ENCODE results near the gene ACSS1. TPM values are rescaled to one million over a fixed set of nuclear protein-coding genes. Genes with fewer than 3 reads are reported as not detected.

ACSS1 gene
- total RNA-seq, 2 experiments from 2014 or later: 15.2 to 16.2 TPM

DNA sequence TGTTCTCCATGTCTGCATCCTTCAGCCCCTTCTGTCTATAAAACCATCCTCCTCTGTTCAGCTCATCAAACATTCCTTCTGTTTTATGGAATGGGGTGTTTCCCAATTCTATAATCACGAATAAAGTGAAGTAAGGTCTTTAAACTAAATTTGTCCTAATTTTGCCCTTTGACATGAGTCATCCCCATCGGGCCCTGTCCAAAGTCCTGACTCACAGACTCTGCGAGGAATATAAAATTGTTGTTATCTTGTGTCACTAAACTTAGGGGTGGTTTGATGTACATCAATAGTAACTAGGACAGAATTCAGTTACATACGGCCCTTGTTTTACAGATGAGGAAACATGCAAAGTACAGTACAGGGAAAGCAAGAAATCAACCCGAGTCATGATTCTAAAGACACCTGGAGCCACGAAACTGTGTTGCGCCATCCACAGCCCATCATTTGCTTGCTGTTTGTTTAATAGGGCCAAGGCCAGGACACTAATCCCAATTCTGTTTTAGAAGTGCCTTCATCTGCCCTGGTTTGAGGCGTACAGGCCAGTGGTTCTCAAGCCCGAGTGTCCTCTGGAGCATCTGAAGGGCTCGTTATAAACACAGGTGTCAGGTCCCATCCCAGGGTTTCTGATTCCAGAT lies 2.8 kb downstream of the ACSS1 start:
- H3K9me3 Mint-ChIP-seq: no peaks in the 10 kb centered on the region
- peaks cover 62% of the 10 kb centered on the region for H3K4me1 Mint-ChIP-seq (ENCODE audit: low read depth)
- CTCF ChIA-PET: no interaction called here
- POLR2A ChIA-PET: no interaction called here
- H3K4me3 Mint-ChIP-seq: no peak overlapping the region
- H3K27me3 Mint-ChIP-seq: no peaks in the 10 kb centered on the region
- H3K36me3 Mint-ChIP-seq: peaks cover 8% of the 10 kb centered on the region
- intact Hi-C loops (cut with micrococcal nuclease): loop anchor here (5.0 kb wide), 3 partner anchors 182 to 1698 kb away; partner anchors contain the start of gene NANP
- no peak overlapping the region for H3K27ac Mint-ChIP-seq
- no peak for DNase-seq

DNA sequence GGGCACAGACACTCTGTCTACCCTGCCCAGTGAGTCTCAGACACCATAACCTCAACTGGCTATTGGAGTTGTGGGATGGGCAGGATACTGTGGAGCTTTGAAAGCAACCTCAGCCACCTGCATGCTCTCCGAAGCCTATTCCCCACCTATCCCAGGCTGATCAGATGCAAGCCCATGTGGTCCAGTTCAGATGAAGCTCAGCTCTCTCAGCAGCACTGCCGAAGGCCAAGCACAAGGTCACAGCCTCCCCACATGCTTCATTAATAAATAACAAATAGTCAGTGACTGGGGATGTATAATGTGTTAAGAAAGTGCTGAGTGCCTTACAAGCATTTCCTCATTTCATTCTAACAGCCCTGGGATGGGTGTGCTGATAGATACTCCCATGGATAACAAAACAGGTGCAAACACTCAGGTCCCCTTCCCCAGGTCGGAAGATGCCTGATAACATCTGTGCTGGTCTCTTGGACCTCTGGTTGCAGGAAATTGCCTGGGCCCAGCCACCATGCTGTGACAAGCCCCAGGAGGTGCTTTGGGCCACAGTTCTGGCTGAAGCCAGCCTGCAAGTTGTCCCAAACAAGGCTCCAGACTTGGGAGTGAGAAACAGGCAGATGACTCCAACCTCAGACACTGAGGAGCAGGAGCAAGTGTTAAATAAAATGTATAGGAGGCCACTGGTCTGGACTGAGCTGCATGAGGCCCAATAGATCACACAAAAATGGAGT lies 3.7 kb downstream of the ACSS1 start:
- H3K4me3 Mint-ChIP-seq: no peak overlapping the region
- H3K36me3 Mint-ChIP-seq: peaks cover 8% of the 10 kb centered on the region
- DNase-seq: no peak
- no peaks in the 10 kb centered on the region for H3K9me3 Mint-ChIP-seq
- peaks cover 63% of the 10 kb centered on the region for H3K4me1 Mint-ChIP-seq (ENCODE audit: low read depth)
- intact Hi-C loops (cut with micrococcal nuclease): no loop called here
- ChIA-PET POLR2A (no interaction called here), CTCF (interaction anchor here (0.7 kb wide), 1 partner anchor 10 kb away, joined by 3 read pairs; no protein-coding TSS in a partner anchor)
- H3K27me3 Mint-ChIP-seq: no peaks in the 10 kb centered on the region
- no peak overlapping the region for H3K27ac Mint-ChIP-seq

DNA sequence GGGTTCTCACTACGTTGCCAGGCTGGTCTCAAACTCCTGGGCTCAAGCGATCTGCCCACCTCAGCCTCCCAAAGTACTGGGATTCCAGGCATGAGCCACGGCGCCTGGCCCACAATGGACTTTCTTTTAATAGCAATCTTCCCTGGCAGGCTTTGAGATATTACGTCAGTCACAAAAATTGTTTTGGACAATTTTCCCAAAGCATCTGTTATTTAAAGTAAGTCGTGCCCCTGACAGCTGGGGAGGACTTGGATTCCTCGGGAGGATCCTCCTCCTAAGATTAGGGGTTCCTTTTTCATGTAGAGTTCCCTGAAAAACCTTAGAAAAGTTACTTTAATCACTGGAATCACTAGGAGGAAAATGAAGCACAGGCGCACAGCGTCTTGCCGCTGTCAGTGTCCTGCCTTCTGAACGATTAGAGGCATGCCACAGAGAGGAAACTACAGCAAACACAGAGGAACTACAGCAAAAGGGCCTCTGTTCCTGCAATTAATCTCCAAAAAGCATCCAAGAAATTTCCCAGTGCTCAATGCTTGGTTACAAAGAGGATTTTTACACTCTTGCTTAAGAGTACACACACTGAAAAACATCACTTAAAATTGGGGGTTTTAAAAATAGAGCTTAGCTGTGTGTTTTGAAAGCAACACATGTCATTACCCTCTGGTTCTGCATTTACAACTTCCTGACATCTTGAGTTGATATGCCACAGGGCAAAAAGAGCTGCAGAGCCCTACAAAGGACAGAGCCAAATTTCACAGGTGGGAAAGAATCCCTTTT lies 4.5 kb downstream of the ACSS1 start:
- H3K27me3 Mint-ChIP-seq: no peaks in the 10 kb centered on the region
- H3K4me3 Mint-ChIP-seq: no peak overlapping the region
- H3K4me1 Mint-ChIP-seq (ENCODE audit: low read depth): peaks cover 61% of the 10 kb centered on the region
- no peak overlapping the region for H3K27ac Mint-ChIP-seq
- H3K9me3 Mint-ChIP-seq: no peaks in the 10 kb centered on the region
- H3K36me3 Mint-ChIP-seq: peaks cover 8% of the 10 kb centered on the region
- no peak for DNase-seq
- ChIA-PET CTCF (interaction anchor here (0.7 kb wide), 1 partner anchor 11 kb away, joined by 3 read pairs; no protein-coding TSS in a partner anchor), POLR2A (no interaction called here)
- intact Hi-C loops (cut with micrococcal nuclease): no loop called here

DNA sequence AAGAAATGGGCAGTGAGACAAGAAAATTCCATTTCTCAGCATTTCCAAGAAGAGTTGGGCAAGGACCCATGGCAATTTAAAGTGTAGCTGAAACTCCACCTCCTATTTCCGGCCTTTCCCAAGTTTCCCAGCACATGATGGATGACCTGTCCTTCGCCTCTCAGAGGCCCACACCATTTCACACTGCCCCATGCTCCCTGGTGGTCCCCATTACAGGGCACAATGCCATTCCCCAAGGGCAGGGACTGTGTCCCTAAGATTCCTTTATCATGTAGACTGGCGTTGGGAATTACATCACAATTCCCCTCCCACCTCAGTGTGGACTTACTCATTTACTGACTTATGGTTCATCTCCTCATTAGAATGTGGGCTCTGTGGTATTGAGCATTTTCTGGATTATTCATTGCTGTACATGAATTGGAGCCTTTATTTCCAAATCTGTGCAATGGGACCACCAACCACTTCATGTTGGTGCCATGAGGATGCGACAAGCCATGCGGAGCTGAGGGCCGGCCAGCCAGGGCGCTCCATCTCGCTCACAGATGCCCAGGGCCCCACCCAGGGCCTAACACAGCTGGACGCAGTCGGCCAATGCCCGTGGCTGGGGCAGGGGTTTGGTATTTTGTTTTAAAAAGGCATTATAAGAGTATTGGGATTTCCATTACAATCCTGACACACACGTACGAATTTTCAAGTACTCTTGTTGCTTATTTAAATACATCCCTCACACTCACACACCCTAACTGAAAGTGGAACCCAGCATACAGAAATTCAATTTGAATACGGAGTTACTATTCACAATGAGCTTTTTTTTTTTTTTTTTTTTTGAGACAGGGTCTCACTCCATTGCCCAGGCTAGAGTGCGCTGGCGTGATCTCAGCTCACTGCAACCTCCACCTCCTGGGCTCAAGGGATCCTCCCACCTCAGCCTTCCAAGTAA lies 5.4 kb downstream of the ACSS1 start:
- intact Hi-C loops (cut with micrococcal nuclease): no loop called here
- peaks cover 65% of the 10 kb centered on the region for H3K4me1 Mint-ChIP-seq (ENCODE audit: low read depth)
- peak; percentile 1 for DNase-seq
- H3K4me3 Mint-ChIP-seq: no peak overlapping the region
- CTCF ChIA-PET: no interaction called here
- H3K9me3 Mint-ChIP-seq: no peaks in the 10 kb centered on the region
- H3K27me3 Mint-ChIP-seq: no peaks in the 10 kb centered on the region
- H3K36me3 Mint-ChIP-seq: peaks cover 8% of the 10 kb centered on the region
- POLR2A ChIA-PET: no interaction called here
- H3K27ac Mint-ChIP-seq: no peak overlapping the region

DNA sequence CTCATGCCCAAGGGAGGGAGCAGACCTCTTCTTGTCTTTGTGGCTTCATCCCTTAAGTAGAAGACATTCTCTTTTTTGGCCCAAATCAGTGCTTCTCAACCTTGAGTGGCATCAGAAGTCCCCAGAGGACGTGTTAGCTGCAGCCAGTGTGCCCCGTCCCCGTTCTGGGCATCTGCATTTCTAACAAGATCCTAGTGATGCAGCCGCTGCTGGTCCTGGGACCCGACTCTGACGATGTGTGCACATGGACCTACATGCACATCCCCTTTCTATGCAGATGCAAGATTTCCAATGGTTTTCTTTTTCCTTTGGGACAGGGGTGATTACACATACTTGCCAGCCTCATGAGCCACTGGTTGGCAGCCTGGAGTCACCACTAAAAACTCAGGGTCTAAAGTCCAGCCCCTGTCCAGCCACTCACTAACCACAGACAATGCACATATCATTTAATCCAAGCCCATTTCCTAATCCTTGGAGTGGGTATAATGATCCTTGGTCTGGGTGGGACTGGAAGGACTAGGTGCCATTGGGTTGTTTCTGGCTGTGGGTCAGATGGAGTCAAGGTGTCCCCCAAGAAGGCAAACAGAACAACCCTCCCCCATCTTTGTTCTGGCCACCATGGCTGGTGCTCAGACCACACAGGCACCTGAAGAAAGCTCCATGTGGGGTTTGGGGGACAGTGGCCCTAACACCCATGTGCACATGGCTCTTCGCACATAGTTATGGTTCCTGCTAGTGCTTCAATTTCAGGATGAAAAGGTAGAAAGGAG lies 6.4 kb downstream of the ACSS1 start:
- Mint-ChIP-seq H3K4me1 (ENCODE audit: low read depth) (peaks cover 62% of the 10 kb centered on the region), H3K36me3 (peaks cover 8% of the 10 kb centered on the region)

DNA sequence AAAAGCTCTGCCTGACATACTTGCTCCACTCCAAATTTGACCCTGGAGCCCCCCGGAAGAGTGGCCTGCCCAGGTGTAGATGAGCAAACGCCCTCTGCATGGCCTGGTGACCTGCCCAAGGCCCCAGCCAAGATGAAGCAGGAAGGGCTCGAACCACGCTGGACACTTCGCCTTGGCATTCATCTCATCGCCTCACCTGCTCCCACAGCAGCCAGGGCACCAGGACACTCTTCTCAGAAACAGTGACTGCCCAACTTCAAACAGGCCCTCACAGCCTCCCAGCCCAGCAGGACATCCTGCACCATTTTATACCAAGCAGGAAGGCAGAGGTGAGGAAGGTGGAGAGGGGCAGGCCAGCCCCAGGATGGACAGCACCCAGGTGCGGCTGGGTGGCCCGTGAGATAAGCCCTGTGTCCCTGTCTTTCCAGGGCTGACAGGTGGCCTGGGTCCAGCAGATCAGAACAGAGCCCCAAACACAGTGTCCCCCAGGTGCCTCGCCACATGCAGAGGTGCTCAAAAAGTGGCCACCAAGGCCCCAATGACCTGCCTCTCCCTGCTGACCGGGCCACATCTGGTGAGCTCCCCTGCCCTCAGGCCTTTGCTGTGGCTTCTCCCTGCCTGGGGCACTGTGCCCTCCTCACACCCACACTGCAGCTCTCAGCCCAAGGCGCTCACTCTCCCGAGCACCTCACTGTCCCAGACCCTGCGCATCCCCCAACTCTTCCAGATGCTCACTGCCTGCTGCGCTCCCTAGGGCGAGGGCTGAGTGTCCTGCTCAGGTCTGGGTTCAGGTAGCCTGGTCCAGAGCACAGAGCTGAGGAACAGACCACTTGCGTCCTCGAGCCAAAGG lies 7.2 kb downstream of the ACSS1 start:
- no peaks in the 10 kb centered on the region for H3K27me3 Mint-ChIP-seq
- H3K4me3 Mint-ChIP-seq: no peak overlapping the region
- ChIA-PET CTCF (no interaction called here), POLR2A (no interaction called here)
- no peaks in the 10 kb centered on the region for H3K9me3 Mint-ChIP-seq
- no peak overlapping the region for H3K27ac Mint-ChIP-seq
- H3K36me3 Mint-ChIP-seq: peaks cover 10% of the 10 kb centered on the region
- DNase-seq: no peak
- peaks cover 54% of the 10 kb centered on the region for H3K4me1 Mint-ChIP-seq (ENCODE audit: low read depth)
- intact Hi-C loops (cut with micrococcal nuclease): no loop called here

More for the DNA sequence above, 6.4 kb downstream of the ACSS1 start:
- Mint-ChIP-seq H3K4me3 (no peak overlapping the region), H3K27me3 (no peaks in the 10 kb centered on the region), H3K9me3 (no peaks in the 10 kb centered on the region), H3K27ac (no peak overlapping the region)
- intact Hi-C loops (cut with micrococcal nuclease): no loop called here
- DNase-seq: peak; percentile 3
- POLR2A ChIA-PET: no interaction called here
- CTCF ChIA-PET: no interaction called here

DNA sequence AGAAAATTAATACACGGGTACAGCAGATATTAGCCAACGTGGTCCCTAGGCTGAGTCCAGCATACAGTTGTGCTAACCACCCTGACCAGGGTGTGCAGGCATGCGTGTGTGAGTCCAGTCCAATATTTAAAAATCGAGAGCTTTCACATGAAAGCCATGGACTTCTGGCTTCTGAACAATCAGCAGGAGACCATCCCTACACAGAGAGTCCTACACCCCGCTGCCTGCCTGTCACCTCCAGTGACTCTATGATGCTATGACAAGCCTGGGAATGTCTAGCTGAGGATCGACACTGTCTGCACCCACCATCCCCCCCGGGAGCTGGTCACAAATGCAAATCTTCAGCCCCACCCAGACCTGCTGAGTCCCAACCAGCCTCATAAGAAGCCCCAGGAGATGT lies 7.9 kb downstream of the ACSS1 start:
- Mint-ChIP-seq H3K27ac (no peak overlapping the region), H3K36me3 (peaks cover 9% of the 10 kb centered on the region), H3K9me3 (no peaks in the 10 kb centered on the region), H3K27me3 (no peaks in the 10 kb centered on the region), H3K4me1 (ENCODE audit: low read depth) (peaks cover 47% of the 10 kb centered on the region), H3K4me3 (no peak overlapping the region)
- intact Hi-C loops (cut with micrococcal nuclease): no loop called here
- ChIA-PET CTCF (no interaction called here), POLR2A (no interaction called here)
- no peak for DNase-seq

DNA sequence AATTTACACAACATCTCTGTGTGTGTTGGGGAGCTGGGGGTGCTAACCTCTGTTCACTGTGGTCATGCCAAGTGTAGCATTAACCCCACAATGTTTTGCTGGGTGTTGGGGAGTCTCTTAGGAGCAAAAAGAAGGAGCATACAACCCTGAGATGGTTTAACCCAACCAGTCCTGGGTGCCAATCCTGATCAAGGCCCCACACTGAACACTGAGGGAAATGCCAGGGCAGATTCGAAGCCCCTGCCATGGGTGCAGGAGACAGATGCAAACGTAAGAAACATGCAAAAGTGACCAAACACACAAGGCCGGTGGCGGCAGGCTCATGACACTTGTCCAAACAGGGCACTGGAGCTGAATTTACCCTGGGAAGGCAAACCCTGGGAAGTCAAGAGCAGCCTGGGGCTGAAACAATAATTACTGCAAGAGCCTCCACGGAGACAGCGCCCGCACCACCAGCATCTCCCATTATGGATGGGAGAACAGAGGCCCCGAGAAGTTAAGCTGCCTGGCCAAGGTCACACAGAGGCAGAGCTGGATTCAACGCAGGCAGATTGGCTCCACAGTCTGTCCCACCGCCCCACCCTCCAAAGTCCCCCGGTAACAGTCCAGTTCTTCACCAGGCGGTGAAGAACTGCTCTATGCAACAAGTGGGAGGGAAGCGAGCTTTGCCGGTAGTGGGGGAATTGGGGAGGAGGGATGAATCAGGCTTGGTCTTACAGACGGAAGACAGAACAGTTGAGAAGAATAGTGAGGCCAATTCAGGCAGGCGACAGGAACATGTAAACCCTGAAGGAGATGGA lies 8.5 kb downstream of the ACSS1 start:
- DNase-seq: no peak
- H3K9me3 Mint-ChIP-seq: no peaks in the 10 kb centered on the region
- H3K27ac Mint-ChIP-seq: no peak overlapping the region
- peaks cover 41% of the 10 kb centered on the region for H3K4me1 Mint-ChIP-seq (ENCODE audit: low read depth)
- ChIA-PET POLR2A (no interaction called here), CTCF (no interaction called here)
- no peak overlapping the region for H3K4me3 Mint-ChIP-seq
- intact Hi-C loops (cut with micrococcal nuclease): no loop called here
- H3K36me3 Mint-ChIP-seq: peaks cover 3% of the 10 kb centered on the region
- H3K27me3 Mint-ChIP-seq: no peaks in the 10 kb centered on the region

DNA sequence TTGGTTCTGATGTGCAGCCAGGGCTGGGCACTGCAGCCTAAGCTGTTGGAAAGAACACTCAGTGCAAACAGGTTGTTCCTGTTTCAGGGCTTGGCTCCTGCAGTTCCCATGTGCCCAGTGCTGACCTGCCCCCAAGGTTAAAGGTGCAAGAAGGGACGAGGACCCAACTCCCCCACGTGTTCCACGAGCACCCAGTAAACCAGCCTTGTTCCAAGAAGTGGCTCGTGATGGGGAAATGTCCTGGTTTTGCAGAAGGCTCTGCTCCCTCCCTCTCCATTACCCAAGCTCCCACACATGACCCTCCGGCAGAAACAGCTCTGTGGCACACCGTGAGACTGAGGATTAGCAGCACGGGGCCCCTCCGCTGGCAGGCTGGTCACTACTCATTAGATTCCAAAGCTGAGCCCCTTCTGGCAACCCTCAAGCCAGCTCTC lies 9.4 kb downstream of the ACSS1 start:
- CTCF ChIA-PET: no interaction called here
- Mint-ChIP-seq H3K27ac (no peak overlapping the region), H3K27me3 (no peaks in the 10 kb centered on the region), H3K4me1 (ENCODE audit: low read depth) (peaks cover 32% of the 10 kb centered on the region), H3K9me3 (no peaks in the 10 kb centered on the region), H3K4me3 (no peak overlapping the region), H3K36me3 (peaks cover 2% of the 10 kb centered on the region)
- DNase-seq: no peak
- intact Hi-C loops (cut with micrococcal nuclease): no loop called here
- POLR2A ChIA-PET: no interaction called here

DNA sequence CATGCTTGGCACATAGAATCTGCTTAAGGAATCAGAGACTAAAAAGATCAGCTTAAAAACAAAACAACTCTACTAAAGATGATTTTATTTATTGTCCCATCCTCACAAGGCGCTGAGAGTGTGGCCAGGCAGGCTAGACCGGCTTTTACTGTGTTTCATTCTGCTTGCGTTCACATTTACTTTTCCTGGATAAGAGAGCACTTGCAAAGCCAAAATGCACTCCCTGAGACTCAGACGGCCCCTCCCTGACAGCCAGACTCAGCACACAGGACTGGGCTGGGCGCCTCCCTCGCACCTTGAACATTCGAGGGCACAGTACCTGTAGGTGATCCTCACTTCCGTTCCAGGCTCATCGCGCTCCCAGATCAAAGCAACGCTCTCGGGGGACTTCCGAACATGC lies 10.2 kb downstream of the ACSS1 start:
- no peak overlapping the region for H3K4me3 Mint-ChIP-seq
- H3K36me3 Mint-ChIP-seq: peaks cover 2% of the 10 kb centered on the region
- no peak overlapping the region for H3K27ac Mint-ChIP-seq
- intact Hi-C loops (cut with micrococcal nuclease): no loop called here
- POLR2A ChIA-PET: no interaction called here
- CTCF ChIA-PET: no interaction called here
- no peaks in the 10 kb centered on the region for H3K9me3 Mint-ChIP-seq
- peak; percentile 24 for DNase-seq
- peaks cover 31% of the 10 kb centered on the region for H3K4me1 Mint-ChIP-seq (ENCODE audit: low read depth)
- no peaks in the 10 kb centered on the region for H3K27me3 Mint-ChIP-seq
